ENCODE data around the gene DSTYK. TPM values are rescaled to one million over a fixed set of nuclear protein-coding genes. Genes with fewer than 3 reads are reported as not detected.
"Not testable (repeated sequence)": the region's sequence is repeated elsewhere in the genome, so short reads cannot be mapped to it uniquely, and the experiment has no call there.

The DSTYK gene
- total RNA-seq, 4 donors from 2014 or later = 12.9 to 21.1 (median 17.5) TPM

DNA sequence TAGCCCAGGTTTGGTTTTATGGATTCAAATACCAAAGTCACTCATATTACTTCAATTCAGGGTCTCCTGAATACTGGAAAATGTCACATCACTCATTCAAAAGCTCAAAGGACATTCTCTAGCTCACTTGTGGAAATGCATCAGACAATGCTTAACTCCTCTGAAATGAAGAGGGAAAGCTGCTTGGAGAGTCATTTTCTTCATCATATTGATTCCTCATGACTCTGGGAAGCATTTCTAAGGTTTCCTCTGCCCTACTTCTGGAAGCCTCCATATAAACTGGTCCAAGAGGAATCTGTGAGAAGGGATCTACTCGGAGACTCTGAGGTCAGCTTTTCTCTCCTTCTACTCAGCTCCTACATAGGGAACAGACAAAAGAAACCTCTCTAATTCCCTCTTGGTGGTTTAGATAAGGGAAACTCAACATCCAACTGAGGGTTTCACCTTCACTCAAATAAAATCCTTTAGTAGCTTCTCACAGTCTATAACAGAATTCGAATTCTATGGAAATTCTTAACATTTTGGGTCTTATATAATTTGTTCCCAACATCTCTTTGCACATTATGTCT, 53.4 kb downstream of the DSTYK start:
- Histone ChIP-seq H3K27me3 (no peaks in the 10 kb centered on the region), H3K27ac (no peak overlapping the region), H3K9me3 (no peaks in the 10 kb centered on the region), H3K4me1 (no peaks in the 10 kb centered on the region), H3K4me3 (replicated peaks in 1 of 3) (no peak overlapping the region), H3K36me3 (peaks cover 40 to 62% of the 10 kb centered on the region in 2 donors)
- intact Hi-C loops (cut with DNase I) = no loop called here
- TF ChIP-seq POLR2A (IDR thresholded peaks at IDR 0.05) = no peak
- TF ChIP-seq, protein P1, sequence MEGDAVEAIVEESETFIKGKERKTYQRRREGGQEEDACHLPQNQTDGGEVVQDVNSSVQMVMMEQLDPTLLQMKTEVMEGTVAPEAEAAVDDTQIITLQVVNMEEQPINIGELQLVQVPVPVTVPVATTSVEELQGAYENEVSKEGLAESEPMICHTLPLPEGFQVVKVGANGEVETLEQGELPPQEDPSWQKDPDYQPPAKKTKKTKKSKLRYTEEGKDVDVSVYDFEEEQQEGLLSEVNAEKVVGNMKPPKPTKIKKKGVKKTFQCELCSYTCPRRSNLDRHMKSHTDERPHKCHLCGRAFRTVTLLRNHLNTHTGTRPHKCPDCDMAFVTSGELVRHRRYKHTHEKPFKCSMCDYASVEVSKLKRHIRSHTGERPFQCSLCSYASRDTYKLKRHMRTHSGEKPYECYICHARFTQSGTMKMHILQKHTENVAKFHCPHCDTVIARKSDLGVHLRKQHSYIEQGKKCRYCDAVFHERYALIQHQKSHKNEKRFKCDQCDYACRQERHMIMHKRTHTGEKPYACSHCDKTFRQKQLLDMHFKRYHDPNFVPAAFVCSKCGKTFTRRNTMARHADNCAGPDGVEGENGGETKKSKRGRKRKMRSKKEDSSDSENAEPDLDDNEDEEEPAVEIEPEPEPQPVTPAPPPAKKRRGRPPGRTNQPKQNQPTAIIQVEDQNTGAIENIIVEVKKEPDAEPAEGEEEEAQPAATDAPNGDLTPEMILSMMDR (IDR thresholded peaks at IDR 0.05) = no peak
- DNase-seq = no peak
- WGBS, 2 donors = 93 to 97% methylated on average over 2 of the region's 2 CpGs

DNA sequence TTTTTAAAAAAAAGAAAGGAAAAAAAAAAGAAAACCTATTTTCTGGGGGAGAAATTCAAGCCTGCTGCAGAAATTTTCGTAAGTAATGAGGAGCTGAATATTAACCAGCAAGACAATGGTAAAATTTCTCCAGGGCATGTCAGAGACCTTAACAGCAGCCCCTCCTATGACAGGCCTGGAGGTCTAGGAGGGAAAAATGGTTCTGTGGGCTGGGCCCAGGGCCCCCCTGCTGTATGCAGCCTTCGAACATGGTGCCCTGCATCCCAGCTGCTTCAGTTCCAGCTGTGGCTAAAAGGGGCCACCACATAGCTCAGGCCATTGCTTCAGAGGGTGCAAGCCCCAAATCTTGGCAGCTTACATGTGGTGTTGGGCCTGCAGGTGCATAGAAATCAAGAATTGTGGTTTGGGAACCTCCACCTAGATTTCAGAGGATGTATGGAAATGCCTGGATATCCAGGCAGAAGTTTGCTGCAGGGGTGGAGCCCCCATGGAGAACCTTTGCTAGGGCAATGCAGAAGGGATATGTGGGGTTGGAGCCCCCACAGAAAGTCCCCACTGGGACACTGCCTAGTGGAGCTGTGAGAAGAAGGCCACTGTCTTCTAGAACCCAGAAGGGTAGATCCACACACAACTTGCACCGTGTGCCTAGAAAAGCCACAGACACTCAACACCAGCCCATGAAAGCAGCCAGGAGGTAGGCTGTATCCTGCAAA, 55.7 kb downstream of the DSTYK start:
- H3K9me3 ChIP-seq; intact Hi-C loops (cut with DNase I); H3K4me1 ChIP-seq; H3K27me3 ChIP-seq; DNase-seq; H3K4me3 ChIP-seq (replicated peaks in 1 of 3); H3K27ac ChIP-seq: not testable (repeated sequence)
- WGBS, 2 donors = 75 to 93% methylated on average over 2 to 3 of the region's 3 CpGs
- H3K36me3 ChIP-seq = peaks cover 35 to 47% of the 10 kb centered on the region in 2 donors

DNA sequence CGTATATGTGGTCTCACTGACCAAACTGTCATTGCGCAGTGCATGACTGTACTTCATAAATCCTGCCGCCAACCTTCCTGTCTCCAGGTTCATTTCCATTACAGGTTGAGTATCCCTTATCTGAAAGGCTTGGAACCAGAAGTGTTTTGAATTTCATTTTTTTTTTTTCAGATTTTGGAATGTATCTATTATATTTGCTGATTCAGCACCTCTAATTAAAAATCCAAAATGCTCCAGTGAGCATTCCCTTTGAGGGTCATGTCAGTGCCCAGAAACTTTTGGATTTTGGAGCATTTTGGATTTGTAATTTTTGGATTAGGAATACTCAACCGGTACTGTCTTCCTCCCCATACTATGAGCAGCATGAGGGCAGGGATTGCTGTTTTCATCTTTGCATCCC, 59.0 kb downstream of the DSTYK start:
- no peak for DNase-seq
- TF ChIP-seq, protein P1 (IDR thresholded peaks at IDR 0.05) = no peak
- no peak for TF ChIP-seq POLR2A (IDR thresholded peaks at IDR 0.05)
- Histone ChIP-seq H3K27ac (no peak overlapping the region), H3K9me3 (no peaks in the 10 kb centered on the region), H3K36me3 (peaks cover 14 to 35% of the 10 kb centered on the region in 2 donors), H3K27me3 (no peaks in the 10 kb centered on the region), H3K4me1 (peaks cover 0 to under 1% of the 10 kb centered on the region in 2 donors), H3K4me3 (replicated peaks in 1 of 3) (no peak overlapping the region)
- intact Hi-C loops (cut with DNase I) = no loop called here
- WGBS, 2 donors = 93 to 98% methylated on average over 4 of the region's 4 CpGs

DNA sequence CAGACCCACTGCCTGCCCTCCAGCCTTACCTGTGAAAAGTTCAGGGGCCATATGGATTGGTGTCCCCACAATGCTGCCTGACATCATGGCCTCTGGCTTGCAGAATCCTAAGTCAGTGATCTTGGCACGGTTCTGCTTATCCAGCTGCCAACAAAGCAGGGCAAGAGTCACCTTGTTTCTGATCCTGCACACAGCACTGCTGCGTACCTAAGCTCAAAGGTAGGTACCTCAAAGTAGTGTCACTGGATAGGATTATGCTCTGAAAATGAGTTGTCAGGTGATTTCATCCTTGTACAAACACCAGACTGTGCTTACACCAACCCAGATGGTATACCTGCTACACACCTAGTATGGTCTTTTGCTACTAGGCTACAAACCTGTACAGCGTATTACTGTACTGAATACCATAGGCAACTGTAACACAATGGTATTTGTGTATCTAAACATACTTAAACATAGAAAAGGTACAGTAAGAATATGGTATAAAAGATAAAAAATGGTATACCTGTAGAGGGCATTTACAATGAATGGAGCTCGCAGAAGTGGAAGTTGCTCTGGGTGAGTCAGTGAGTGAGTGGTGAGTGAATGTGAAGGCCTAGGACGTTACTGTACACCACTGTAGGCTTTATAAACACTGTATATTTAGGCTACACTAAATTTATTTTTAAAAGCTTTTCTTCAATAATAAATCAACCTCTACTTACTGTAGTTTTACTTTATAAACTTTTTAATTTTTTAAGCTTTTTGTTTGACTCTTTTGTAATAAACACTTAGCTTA, 60.7 kb downstream of the DSTYK start:
- DNase-seq = no peak
- no peaks in the 10 kb centered on the region for H3K27me3 ChIP-seq
- 98 to 99% methylated on average over 5 of the region's 5 CpGs for WGBS, 2 donors
- intact Hi-C loops (cut with DNase I) = no loop called here
- no peak for TF ChIP-seq POLR2A (IDR thresholded peaks at IDR 0.05)
- no peak overlapping the region for H3K4me3 ChIP-seq (replicated peaks in 1 of 3)
- peaks cover 3 to 26% of the 10 kb centered on the region in 2 donors for H3K36me3 ChIP-seq
- peaks cover 0 to 9% of the 10 kb centered on the region in 2 donors for H3K4me1 ChIP-seq
- H3K27ac ChIP-seq = no peak overlapping the region
- no peaks in the 10 kb centered on the region for H3K9me3 ChIP-seq

DNA sequence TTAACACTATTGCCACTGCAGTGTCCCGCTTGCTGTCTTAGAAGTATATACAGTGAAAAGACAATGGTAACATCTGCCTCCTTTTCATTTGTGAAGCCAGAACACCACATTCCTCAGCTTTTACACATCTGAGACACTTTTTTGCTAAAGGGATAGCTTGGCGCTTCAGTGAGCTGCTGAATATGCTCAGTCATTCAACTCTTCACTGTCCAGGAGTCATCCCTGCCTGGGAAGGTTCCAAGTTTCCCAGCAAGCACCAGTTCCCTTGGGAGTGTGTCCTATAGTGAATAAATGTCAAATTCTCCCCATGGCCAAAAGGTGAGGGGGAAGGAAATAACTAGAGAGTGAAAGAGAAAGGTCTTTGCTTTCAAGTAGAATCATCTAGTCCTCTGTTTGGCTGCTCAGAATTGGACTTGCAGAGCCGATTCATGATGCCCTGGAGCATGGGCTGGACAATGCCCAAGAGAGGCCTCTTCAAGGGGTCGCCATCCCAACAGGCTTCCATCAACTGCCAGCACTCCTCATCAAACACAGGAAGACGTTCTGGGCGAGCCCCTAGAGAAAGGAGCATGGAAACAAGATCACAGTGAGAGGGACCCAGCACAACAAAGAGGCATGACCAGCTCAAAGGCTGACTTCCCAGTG, 64.2 kb downstream of the DSTYK start:
- Histone ChIP-seq H3K4me3 (replicated peaks in 1 of 3) (no peak overlapping the region), H3K27ac (peak overlapping the region in 1 of 3 donors; percentile 21), H3K27me3 (no peaks in the 10 kb centered on the region), H3K9me3 (no peaks in the 10 kb centered on the region), H3K36me3 (peaks cover 0 to 15% of the 10 kb centered on the region in 2 donors), H3K4me1 (peaks cover 7 to 23% of the 10 kb centered on the region in 2 donors)
- intact Hi-C loops (cut with DNase I) = loop anchor here (10.0 kb wide), 1 partner anchor 107 kb away; no protein-coding TSS in a partner anchor
- no peak for TF ChIP-seq POLR2A (IDR thresholded peaks at IDR 0.05)
- TF ChIP-seq, protein P1 (IDR thresholded peaks at IDR 0.05) = no peak
- 73% methylated on average over 6 of the region's 6 CpGs for WGBS, 2 donors
- peak; percentile 11 to 43 for DNase-seq

Data from thyroid gland (tissue), 4 donors.